HepG2 (cell line): ENCODE measurements around the gene PPP1R13B. TPM values are rescaled to one million over a fixed set of nuclear protein-coding genes. Genes with fewer than 3 reads are reported as not detected.
A peak's percentile ranks its signal among the peaks of the same experiment; 100 is the strongest.

Experiments
- CHCHD3 ChIP-seq: sonication (generic); formaldehyde crosslinking; IDR thresholded peaks from 2 replicates; pipeline ENCODE4 v1.8.0; 2022; ENCODE audit warnings: mild to moderate bottlenecking, missing genetic modification reagents, moderate library complexity
- FOXJ3 ChIP-seq: sonication (generic); formaldehyde crosslinking; IDR thresholded peaks from 2 replicates; pipeline ENCODE4 v1.4.0; 2020; ENCODE audit warnings: missing genetic modification reagents, mild to moderate bottlenecking, borderline replicate concordance
- IRF2 ChIP-seq: IDR thresholded peaks from 2 replicates; pipeline ENCODE4 v1.6.1; 2018; ENCODE audit warnings: missing genetic modification reagents, missing compliant biosample characterization
- MED8 ChIP-seq: sonication (generic); formaldehyde crosslinking; IDR thresholded peaks from 2 replicates; pipeline ENCODE4 v1.8.1; 2023; ENCODE audit warnings: mild to moderate bottlenecking, missing genetic modification reagents; ENCODE audit not compliant: insufficient replicate concordance
- MEIS2 ChIP-seq: sonication (generic); formaldehyde crosslinking; IDR thresholded peaks from 2 replicates; pipeline ENCODE4 v1.9.0; 2021; ENCODE audit warnings: mild to moderate bottlenecking, missing genetic modification reagents
- U2AF1 ChIP-seq: fragments of 200-400 bp; formaldehyde crosslinking; optimal IDR thresholded peaks from 2 replicates; pipeline ENCODE3; 2017; ENCODE audit warnings: mild to moderate bottlenecking, low read depth, low read length
- YY1 ChIP-seq: IDR thresholded peaks from 2 replicates; pipeline ENCODE4 v1.6.1; 2011; ENCODE audit warnings: low read length, low read depth, moderate library complexity, mild to moderate bottlenecking; ENCODE audit not compliant: insufficient read depth, insufficient replicate concordance
- ZBTB8A ChIP-seq: sonication (generic); formaldehyde crosslinking; IDR thresholded peaks from 2 replicates; pipeline ENCODE4 v1.4.0; 2020; ENCODE audit warnings: mild to moderate bottlenecking, low read depth, missing genetic modification reagents, borderline replicate concordance
- ZFP1 ChIP-seq: IDR thresholded peaks from 2 replicates; pipeline ENCODE4 v1.6.1; 2016
- ZKSCAN8 ChIP-seq: IDR thresholded peaks from 2 replicates; pipeline ENCODE4 v1.6.1; 2016; ENCODE audit warnings: borderline replicate concordance, missing genetic modification reagents, missing compliant biosample characterization
- ZNF337 ChIP-seq: sonication (generic); formaldehyde crosslinking; IDR thresholded peaks from 2 replicates; pipeline ENCODE4 v1.5.1; 2020; ENCODE audit warnings: missing genetic modification reagents, low read depth, mild to moderate bottlenecking, borderline replicate concordance
- ZNF567 ChIP-seq: sonication (generic); formaldehyde crosslinking; IDR thresholded peaks from 2 replicates; pipeline ENCODE4 v1.8.1; 2023; ENCODE audit warnings: mild to moderate bottlenecking, missing genetic modification reagents, borderline replicate concordance
- ZNF605 ChIP-seq: sonication (generic); formaldehyde crosslinking; IDR thresholded peaks from 2 replicates; pipeline ENCODE4 v1.8.0; 2022; ENCODE audit warnings: mild to moderate bottlenecking, missing genetic modification reagents
- ZNF737 ChIP-seq: sonication (generic); formaldehyde crosslinking; IDR thresholded peaks from 2 replicates; pipeline ENCODE4 v1.5.0; 2020; ENCODE audit warnings: missing genetic modification reagents, mild to moderate bottlenecking, borderline replicate concordance
- ZSCAN21 ChIP-seq: sonication (generic); formaldehyde crosslinking; IDR thresholded peaks from 2 replicates; pipeline ENCODE4 v1.8.0; 2022; ENCODE audit warnings: mild to moderate bottlenecking, missing genetic modification reagents, moderate library complexity, borderline replicate concordance
- ZSCAN25 ChIP-seq: sonication (generic); formaldehyde crosslinking; IDR thresholded peaks from 2 replicates; pipeline ENCODE4 v1.8.0; 2022; ENCODE audit warnings: mild to moderate bottlenecking, missing genetic modification reagents
- polyA plus RNA-seq, 8 experiments: library from polyadenylated mRNA; depleted of rRNA in 3 of 8; stranded (reverse) in 7 of 8; unstranded in 1 of 8; fragments of >200 nt; fragmentation: Illumina TruSeq in 4 of 8; extraction: Trizol in 4 of 8; gene quantifications; 2 replicates each; pipeline versions ENCODE4 v1.2.1 to v1.2.3, GENCODE V29; 2011 to 2016; ENCODE audit warnings: low read depth in 4 of 8, missing spikeins in 1 of 8, mixed read lengths in 1 of 8; ENCODE audit not compliant: insufficient read depth in 1 of 8
- total RNA-seq, 5 experiments: library from RNA; depleted of rRNA; stranded (reverse); fragments of >200 nt; fragmentation: Illumina TruSeq; extraction: Trizol; gene quantifications; 2 replicates each; pipeline ENCODE4 v1.2.3, GENCODE V29; 2016; ENCODE audit warnings: low read depth in 1 of 5
- TF ChIP-seq, protein P1 (sequence below): sonication (generic); formaldehyde crosslinking; IDR thresholded peaks from 2 replicates; pipeline ENCODE4 v1.9.0; 2022; ENCODE audit warnings: low read depth, missing genetic modification reagents
- TF ChIP-seq, protein P2 (sequence below): sonication (generic); formaldehyde crosslinking; IDR thresholded peaks from 2 replicates; pipeline ENCODE4 v1.4.0; 2020; ENCODE audit warnings: low read depth, missing genetic modification reagents
- TF ChIP-seq, protein P3 (sequence below), 2 experiments: sonication (generic) in 1 of 2; formaldehyde crosslinking in 1 of 2; IDR thresholded peaks; 2 replicates each; pipeline versions ENCODE4 v1.4.0 to v1.6.1; 2018 to 2020; ENCODE audit warnings: missing genetic modification reagents in 2 of 2, borderline replicate concordance in 1 of 2, low read depth in 1 of 2, mild to moderate bottlenecking in 1 of 2, missing biosample characterization in 1 of 2
- TF ChIP-seq, protein P4 (sequence below): IDR thresholded peaks from 2 replicates; pipeline ENCODE4 v1.6.1; 2016

Gene PPP1R13B
- total and polyA plus RNA-seq, 2 of the 13 experiments (the other 11 are each of a cell fraction or from before 2014, with no cell fraction given), result 4.6 to 9.4 TPM

DNA sequence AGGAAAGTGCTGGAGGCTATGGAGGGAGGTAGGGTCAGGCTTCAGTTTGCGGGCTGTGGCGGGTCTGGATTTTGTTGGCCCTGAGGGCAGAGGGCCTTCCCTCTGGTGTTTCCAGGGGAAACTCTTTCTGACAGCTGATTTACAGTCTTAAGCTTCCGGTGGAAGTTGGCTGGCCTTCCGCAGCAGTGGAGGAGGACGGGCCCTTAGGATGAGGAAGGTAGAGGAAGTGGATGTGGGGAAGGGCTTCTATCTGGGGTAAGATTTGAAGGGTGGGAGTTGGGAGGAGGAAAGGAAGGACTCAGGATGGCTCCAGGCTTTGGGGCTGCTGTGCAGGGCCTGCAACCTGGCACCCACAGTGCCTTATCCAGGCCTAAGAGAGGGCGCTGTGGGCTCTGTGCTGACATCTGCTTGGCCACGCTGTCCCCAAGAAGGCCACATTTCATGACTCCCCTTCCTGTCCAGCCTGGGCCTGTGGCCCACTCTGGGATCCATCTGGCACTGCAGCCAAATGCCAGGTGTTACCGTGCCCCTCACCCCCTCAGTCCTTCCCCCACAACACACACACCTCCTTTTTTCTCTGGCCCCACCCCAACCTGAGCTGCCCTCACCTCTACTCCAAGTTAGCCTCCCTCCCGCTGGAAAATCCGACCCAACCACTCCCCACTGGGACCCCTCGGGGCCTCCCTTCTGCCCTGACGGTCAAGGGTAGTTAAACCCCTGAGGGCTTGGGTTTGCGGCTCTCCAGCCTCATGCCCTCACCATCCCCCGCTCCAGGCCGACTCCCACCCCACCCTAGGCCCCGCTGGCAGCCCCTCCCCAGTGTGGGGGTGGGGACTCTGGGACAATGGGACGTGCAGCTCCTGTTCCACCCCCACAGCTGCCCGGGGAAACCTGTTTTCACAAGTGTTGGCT lies 7.7 kb upstream of the PPP1R13B start (continued):
- no peak; the same call in 1 of the 2 replicates for TF ChIP-seq ZNF605
- TF ChIP-seq ZFP1 (CRISPR knock-in tag), result no peak
- TF ChIP-seq, protein P1, sequence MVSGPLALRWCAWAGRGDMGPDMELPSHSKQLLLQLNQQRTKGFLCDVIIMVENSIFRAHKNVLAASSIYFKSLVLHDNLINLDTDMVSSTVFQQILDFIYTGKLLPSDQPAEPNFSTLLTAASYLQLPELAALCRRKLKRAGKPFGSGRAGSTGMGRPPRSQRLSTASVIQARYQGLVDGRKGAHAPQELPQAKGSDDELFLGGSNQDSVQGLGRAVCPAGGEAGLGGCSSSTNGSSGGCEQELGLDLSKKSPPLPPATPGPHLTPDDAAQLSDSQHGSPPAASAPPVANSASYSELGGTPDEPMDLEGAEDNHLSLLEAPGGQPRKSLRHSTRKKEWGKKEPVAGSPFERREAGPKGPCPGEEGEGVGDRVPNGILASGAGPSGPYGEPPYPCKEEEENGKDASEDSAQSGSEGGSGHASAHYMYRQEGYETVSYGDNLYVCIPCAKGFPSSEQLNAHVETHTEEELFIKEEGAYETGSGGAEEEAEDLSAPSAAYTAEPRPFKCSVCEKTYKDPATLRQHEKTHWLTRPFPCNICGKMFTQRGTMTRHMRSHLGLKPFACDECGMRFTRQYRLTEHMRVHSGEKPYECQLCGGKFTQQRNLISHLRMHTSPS, result no peak
- TF ChIP-seq, protein P2, sequence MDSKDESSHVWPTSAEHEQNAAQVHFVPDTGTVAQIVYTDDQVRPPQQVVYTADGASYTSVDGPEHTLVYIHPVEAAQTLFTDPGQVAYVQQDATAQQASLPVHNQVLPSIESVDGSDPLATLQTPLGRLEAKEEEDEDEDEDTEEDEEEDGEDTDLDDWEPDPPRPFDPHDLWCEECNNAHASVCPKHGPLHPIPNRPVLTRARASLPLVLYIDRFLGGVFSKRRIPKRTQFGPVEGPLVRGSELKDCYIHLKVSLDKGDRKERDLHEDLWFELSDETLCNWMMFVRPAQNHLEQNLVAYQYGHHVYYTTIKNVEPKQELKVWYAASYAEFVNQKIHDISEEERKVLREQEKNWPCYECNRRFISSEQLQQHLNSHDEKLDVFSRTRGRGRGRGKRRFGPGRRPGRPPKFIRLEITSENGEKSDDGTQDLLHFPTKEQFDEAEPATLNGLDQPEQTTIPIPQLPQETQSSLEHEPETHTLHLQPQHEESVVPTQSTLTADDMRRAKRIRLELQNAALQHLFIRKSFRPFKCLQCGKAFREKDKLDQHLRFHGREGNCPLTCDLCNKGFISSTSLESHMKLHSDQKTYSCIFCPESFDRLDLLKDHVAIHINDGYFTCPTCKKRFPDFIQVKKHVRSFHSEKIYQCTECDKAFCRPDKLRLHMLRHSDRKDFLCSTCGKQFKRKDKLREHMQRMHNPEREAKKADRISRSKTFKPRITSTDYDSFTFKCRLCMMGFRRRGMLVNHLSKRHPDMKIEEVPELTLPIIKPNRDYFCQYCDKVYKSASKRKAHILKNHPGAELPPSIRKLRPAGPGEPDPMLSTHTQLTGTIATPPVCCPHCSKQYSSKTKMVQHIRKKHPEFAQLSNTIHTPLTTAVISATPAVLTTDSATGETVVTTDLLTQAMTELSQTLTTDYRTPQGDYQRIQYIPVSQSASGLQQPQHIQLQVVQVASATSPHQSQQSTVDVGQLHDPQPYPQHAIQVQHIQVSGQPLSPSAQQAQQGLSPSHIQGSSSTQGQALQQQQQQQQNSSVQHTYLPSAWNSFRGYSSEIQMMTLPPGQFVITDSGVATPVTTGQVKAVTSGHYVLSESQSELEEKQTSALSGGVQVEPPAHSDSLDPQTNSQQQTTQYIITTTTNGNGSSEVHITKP, result no peak
- no peak for TF ChIP-seq FOXJ3 (CRISPR knock-in tag)
- 0 out of 2 replicates have a peak, but pooled peaks have one; percentile 14 for TF ChIP-seq ZSCAN21 (CRISPR knock-in tag)
- TF ChIP-seq, protein P3, sequence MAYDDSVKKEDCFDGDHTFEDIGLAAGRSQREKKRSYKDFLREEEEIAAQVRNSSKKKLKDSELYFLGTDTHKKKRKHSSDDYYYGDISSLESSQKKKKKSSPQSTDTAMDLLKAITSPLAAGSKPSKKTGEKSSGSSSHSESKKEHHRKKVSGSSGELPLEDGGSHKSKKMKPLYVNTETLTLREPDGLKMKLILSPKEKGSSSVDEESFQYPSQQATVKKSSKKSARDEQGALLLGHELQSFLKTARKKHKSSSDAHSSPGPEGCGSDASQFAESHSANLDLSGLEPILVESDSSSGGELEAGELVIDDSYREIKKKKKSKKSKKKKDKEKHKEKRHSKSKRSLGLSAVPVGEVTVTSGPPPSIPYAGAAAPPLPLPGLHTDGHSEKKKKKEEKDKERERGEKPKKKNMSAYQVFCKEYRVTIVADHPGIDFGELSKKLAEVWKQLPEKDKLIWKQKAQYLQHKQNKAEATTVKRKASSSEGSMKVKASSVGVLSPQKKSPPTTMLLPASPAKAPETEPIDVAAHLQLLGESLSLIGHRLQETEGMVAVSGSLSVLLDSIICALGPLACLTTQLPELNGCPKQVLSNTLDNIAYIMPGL (CRISPR knock-in tag; IDR thresholded peaks at IDR 0.05; ENCODE audit: borderline replicate concordance in 1 of 2, low read depth in 1 of 2), result peak in 1 of 2 experiments; percentile 52; a peak in 2 of 4 replicates
- peak; percentile 55 for TF ChIP-seq MED8 (CRISPR knock-in tag)
- no peak for TF ChIP-seq YY1
- no peak for TF ChIP-seq ZNF567 (CRISPR knock-in tag)
- no peak for TF ChIP-seq CHCHD3 (CRISPR knock-in tag)
- no peak for TF ChIP-seq ZKSCAN8 (CRISPR knock-in tag)
- TF ChIP-seq, protein P4, sequence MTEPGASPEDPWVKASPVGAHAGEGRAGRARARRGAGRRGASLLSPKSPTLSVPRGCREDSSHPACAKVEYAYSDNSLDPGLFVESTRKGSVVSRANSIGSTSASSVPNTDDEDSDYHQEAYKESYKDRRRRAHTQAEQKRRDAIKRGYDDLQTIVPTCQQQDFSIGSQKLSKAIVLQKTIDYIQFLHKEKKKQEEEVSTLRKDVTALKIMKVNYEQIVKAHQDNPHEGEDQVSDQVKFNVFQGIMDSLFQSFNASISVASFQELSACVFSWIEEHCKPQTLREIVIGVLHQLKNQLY (CRISPR knock-in tag), result no peak
- no peak for TF ChIP-seq ZNF337 (CRISPR knock-in tag)
- TF ChIP-seq MEIS2 (CRISPR knock-in tag), result no peak
- 0 out of 2 replicates have a peak, but pooled peaks have one; percentile 3 for TF ChIP-seq IRF2 (CRISPR knock-in tag)
- no peak for TF ChIP-seq ZNF737 (CRISPR knock-in tag)
- TF ChIP-seq U2AF1, result no peak
- TF ChIP-seq ZBTB8A, result no peak
- TF ChIP-seq ZSCAN25 (CRISPR knock-in tag), result no peak
